Heart right ventricle (tissue), 16 donors: ENCODE data around the gene ANO3. TPM values are rescaled to one million over a fixed set of nuclear protein-coding genes. Genes with fewer than 3 reads are reported as not detected.

ENCODE experiments used
- ATAC-seq, 8 donors: fragments of 200-7000 bp; cut with Tn5 transposase; one replicate each; pipeline ENCODE4 v1.9.1; 2020; ENCODE audit warnings: mild to moderate bottlenecking in 8 of 8, moderate library complexity in 8 of 8, moderate number of reproducible peaks in 1 of 8
- DNase-seq, 2 donors: peaks; one replicate each; pipeline ENCODE4 v3.0.0-alpha.2; 2020
- H3K27ac ChIP-seq, 10 donors: fragments of 200-600 bp; sonication (generic) in 2 of 10; one replicate each; pipeline versions ENCODE4 v1.5.0 to v1.8.0; 2020 to 2022; ENCODE audit warnings: mild to moderate bottlenecking in 3 of 10
- H3K27me3 ChIP-seq, 7 donors: fragments of 200-600 bp; one replicate each; pipeline ENCODE4 v1.8.0; 2021 to 2022; ENCODE audit warnings: mild to moderate bottlenecking in 2 of 7
- H3K36me3 ChIP-seq, 9 donors: fragments of 200-600 bp; sonication (generic) in 1 of 9; one replicate each; pipeline versions ENCODE4 v1.5.0 to v1.8.0; 2020 to 2022; ENCODE audit warnings: mild to moderate bottlenecking in 2 of 9
- H3K4me1 ChIP-seq, 9 donors: fragments of 200-600 bp; sonication (generic) in 1 of 9; one replicate each; pipeline versions ENCODE4 v1.5.0 to v1.8.0; 2020 to 2022; ENCODE audit warnings: mild to moderate bottlenecking in 4 of 9
- H3K4me3 ChIP-seq, 10 donors: fragments of 200-600 bp; sonication (generic) in 2 of 10; one replicate each; pipeline versions ENCODE4 v1.5.0 to v1.8.0; 2020 to 2022; ENCODE audit warnings: mild to moderate bottlenecking in 7 of 10, moderate library complexity in 2 of 10
- H3K9me3 ChIP-seq, 11 donors: fragments of 200-600 bp in 10 of 11; sonication (generic) in 2 of 11; one replicate each; pipeline versions ENCODE4 v1.5.0 to v1.8.0; 2013 to 2022; ENCODE audit warnings: mild to moderate bottlenecking in 2 of 11, control low read depth in 1 of 11, moderate library complexity in 1 of 11
- WGBS, 2 donors: extraction: QIAGEN DNeasy Blood & Tissue Kit; methylation state at CpG; one replicate each; pipeline ENCODE4 v1.1.7; 2013; ENCODE audit warnings: inconsistent platforms in 1 of 2; 5-methylcytosine and 5-hydroxymethylcytosine counted together
- intact Hi-C, 10 donors: fragments of 100-400 bp; cut with DNase I; formaldehyde crosslinking; loops; one replicate each; pipeline versions ENCODE4 v1.11.1 to v1.14.2; 2022
- polyA plus RNA-seq, 2 donors: library from polyadenylated mRNA; stranded (reverse); fragments of 200-250 nt; gene quantifications; one replicate each; pipeline ENCODE4 v1.2.3, GENCODE V29; 2013
- total RNA-seq, 10 donors: library from RNA; stranded (reverse); fragmentation: NEBNext Ultra II Directional in 3 of 10; extraction: Animal tissue kit (Norgen Biotek cat#: 25700) in 3 of 10; gene quantifications; one replicate each; pipeline versions ENCODE4 v1.2.1 to v1.2.4, GENCODE V29; 2021 to 2023
- TF ChIP-seq, protein P1 (sequence below), 9 donors: fragments of 200-600 bp; sonication (generic) in 2 of 9; IDR thresholded peaks; one replicate each; pipeline versions ENCODE4 v1.5.0 to v1.8.0; 2021 to 2022; ENCODE audit warnings: antibody characterized with exemption in 9 of 9, mild to moderate bottlenecking in 5 of 9, moderate library complexity in 1 of 9
- donor health status: Arrhythmogenic right ventricular cardiomyopathy.
- donor health status: ischemic (EF 13 %, LVEDD 7.1; RV severe dilation, severe dysfunction).
- donor health status: healthy with polysubstance abuse.
- donor health status: DM: no; HTN: yes; CAD: no.
- donor health status: DM: no; HTN: no; CAD: no.
- donor health status: ischemic (EF 25% LVEDD 6.9; RV normal size, moderate dysfunction).
- donor health status: ischemic (EF 25% LVEDD 5.7; RV mildly dilated, moderate dysfunction).
- donor health status: healthy.
- donor health status: DM: yes; HTN: yes; CAD: no.
- donor health status: Ischemic cardiomyopathy.
- donor health status: ischemic (EF 35%, LVEDD 5.7; RV mildly dilated, moderate dysfunction).
- donor health status: nonischemic (EF 11% LVEDD 7.7; RV severe dilation, severe dysfunction).
- donor health status: DM: yes; HTN: yes; CAD: no.
- donor health status: PGD.
- donor health status: ischemic (EF 29% LVEDD 5.4; RV normal size, mild dysfunction).
- donor health status: nonischemic (EF 23%, LVEDD 6.1; RV moderate dilation, normal function).

Gene ANO3
- total and polyA plus RNA-seq, 12 donors = 0.01 to 0.30 (median 0.07) TPM; not detected in 5

- no peaks in the 10 kb centered on the region for H3K36me3 ChIP-seq
- intact Hi-C loops = no loop called here
- WGBS, 2 donors = 81 to 83% methylated on average over 2 of the region's 2 CpGs
- H3K4me3 ChIP-seq = no peak overlapping the region
- no peaks in the 10 kb centered on the region for H3K4me1 ChIP-seq
- TF ChIP-seq, protein P1, sequence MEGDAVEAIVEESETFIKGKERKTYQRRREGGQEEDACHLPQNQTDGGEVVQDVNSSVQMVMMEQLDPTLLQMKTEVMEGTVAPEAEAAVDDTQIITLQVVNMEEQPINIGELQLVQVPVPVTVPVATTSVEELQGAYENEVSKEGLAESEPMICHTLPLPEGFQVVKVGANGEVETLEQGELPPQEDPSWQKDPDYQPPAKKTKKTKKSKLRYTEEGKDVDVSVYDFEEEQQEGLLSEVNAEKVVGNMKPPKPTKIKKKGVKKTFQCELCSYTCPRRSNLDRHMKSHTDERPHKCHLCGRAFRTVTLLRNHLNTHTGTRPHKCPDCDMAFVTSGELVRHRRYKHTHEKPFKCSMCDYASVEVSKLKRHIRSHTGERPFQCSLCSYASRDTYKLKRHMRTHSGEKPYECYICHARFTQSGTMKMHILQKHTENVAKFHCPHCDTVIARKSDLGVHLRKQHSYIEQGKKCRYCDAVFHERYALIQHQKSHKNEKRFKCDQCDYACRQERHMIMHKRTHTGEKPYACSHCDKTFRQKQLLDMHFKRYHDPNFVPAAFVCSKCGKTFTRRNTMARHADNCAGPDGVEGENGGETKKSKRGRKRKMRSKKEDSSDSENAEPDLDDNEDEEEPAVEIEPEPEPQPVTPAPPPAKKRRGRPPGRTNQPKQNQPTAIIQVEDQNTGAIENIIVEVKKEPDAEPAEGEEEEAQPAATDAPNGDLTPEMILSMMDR (IDR thresholded peaks at IDR 0.05) = no peak
- no peak overlapping the region for H3K27ac ChIP-seq
- ATAC-seq (no peak), DNase-seq (no peak)
- no peaks in the 10 kb centered on the region for H3K27me3 ChIP-seq
- H3K9me3 ChIP-seq = peaks cover 0 to 7% (median 0%) of the 10 kb centered on the region in 11 donors
Observed at GRCh38 chr11:26541870-26542269, 209.9 kb downstream of the ANO3 start.

DNA sequence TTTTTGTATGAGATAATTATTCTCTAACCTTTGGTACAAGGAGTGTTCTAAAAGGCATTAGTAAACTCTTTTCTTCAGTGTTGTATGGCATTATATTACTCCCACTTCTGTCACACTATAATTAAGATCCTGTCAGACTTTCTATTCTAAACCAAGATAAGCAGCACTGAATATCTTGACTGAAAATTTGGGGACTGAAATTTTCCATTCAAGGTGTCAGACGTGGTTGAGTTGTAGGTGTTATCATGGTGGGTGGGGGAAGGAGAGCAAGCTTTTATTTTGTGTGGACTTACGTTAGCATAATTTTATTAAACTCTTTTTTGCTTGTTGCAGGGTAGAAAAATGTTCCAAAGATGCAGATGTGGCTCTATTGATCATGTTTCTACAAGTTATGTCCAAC is 217.2 kb downstream of the ANO3 start:
- no peaks in the 10 kb centered on the region for H3K36me3 ChIP-seq
- no peaks in the 10 kb centered on the region for H3K27me3 ChIP-seq
- intact Hi-C loops = no loop called here
- WGBS, 2 donors = 45 to 48% methylated on average over 2 of the region's 2 CpGs
- DNase-seq (no peak), ATAC-seq (no peak)
- no peak overlapping the region for H3K4me3 ChIP-seq
- no peaks in the 10 kb centered on the region for H3K9me3 ChIP-seq
- TF ChIP-seq, protein P1 (IDR thresholded peaks at IDR 0.05) = no peak
- H3K27ac ChIP-seq = no peak overlapping the region
- no peaks in the 10 kb centered on the region for H3K4me1 ChIP-seq

- ATAC-seq (no peak), DNase-seq (no peak)
- H3K36me3 ChIP-seq = no peaks in the 10 kb centered on the region
- no peaks in the 10 kb centered on the region for H3K27me3 ChIP-seq
- no peaks in the 10 kb centered on the region for H3K9me3 ChIP-seq
- no peak overlapping the region for H3K27ac ChIP-seq
- TF ChIP-seq, protein P1 (IDR thresholded peaks at IDR 0.05) = no peak
- 72 to 74% methylated on average over 1 of the region's 1 CpG for WGBS, 2 donors
- H3K4me3 ChIP-seq = no peak overlapping the region
- no peaks in the 10 kb centered on the region for H3K4me1 ChIP-seq
- intact Hi-C loops = no loop called here
Observed at GRCh38 chr11:26550022-26550421, 218.1 kb downstream of the ANO3 start.

- intact Hi-C loops = no loop called here
- DNase-seq (no peak), ATAC-seq (no peak)
- Histone ChIP-seq H3K27ac (no peak overlapping the region), H3K36me3 (no peaks in the 10 kb centered on the region), H3K4me3 (no peak overlapping the region), H3K9me3 (no peaks in the 10 kb centered on the region), H3K27me3 (no peaks in the 10 kb centered on the region), H3K4me1 (no peaks in the 10 kb centered on the region)
- TF ChIP-seq, protein P1 (IDR thresholded peaks at IDR 0.05) = peak in 3 of 9 donors; percentile 13 to 22 (median 21)
- 28 to 44% methylated on average over 1 of the region's 1 CpG for WGBS, 2 donors
Observed at GRCh38 chr11:26551186-26551801, 219.4 kb downstream of the ANO3 start.
